Measurements from ENCODE around the gene RHOV.

The RHOV gene

DNA sequence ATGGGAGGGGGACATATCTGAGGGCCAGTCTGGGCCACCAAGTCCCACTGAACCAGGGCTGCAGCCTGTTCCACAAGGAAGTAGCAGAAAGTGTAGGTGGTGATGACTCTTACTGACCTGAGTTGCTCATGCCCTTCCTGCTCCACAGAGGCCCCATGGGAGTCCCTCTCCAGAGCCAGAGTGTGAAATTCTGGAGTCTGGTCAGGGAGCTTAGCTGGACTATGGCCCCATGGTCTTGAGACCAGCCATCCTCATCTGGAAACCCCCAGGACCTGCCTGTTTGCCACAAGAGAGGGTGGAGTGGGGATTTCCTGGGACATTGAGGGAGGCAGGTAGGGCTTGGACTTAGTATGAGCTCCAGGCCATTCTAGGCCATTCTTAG is 27.2 kb downstream of the RHOV start:
- no peak for DNase-seq (ENCODE audit: low read depth in 2 of 2, low spot score in 1 of 2)

DNA sequence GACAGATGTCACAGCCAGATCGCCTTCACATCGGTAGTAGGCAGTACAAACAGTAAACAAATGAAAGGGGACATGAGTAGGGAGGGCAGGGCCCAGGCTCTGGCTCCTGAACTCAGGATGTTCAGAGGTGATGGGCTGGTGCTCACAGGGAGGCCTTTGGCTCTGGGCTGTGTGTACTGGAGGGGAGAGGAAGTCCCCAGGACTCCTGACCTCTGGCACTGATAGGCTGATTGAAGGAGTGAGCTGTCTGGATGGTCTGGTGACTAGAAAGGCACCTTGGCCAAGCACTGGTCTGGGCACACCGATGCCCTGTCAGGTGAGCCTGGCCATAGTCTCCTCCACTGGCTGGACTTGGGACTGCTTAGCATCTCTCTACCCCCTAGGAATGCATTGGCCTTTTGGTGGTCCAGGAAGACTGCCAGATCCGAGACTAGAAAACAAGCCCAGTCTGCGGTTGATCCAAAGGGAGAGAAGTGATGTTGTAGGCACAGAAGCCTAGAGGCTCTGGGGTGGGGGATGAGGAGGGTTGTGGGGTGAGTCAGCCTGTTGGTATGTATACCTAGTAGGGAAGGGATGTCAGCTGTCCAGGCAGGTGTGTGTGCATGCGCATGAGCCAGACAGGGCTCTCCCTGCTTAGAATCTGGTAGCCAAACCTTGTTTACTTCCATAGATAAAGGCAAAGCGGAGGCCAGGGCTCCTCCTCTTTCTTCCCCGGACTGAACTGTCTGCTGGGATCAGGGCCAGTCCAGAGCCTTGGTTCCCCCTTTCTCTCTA is 28.3 kb downstream of the RHOV start:
- no peak for DNase-seq (ENCODE audit: low read depth in 2 of 2, low spot score in 1 of 2)

DNA sequence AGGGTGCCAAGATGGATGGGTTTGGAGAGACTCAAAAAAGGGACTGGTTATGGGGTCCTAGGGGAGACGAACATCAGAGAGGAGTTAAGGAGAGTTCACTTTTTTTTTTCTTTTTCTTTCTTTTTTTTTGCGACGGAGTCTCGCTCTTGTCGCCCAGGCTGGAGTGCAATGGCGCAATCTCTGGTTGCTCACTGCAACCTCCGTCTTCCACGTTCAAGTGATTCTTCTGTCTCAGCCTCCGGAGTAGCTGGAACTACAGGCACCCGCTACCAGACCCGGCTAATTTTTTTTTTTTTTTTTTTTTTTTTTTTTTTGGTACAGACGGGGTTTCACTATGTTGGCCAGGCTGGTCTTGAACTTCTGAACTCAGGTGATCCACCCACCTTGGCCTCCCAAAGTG is 29.0 kb downstream of the RHOV start:
- DNase-seq (ENCODE audit: low read depth in 2 of 2, low spot score in 1 of 2) = no peak

DNA sequence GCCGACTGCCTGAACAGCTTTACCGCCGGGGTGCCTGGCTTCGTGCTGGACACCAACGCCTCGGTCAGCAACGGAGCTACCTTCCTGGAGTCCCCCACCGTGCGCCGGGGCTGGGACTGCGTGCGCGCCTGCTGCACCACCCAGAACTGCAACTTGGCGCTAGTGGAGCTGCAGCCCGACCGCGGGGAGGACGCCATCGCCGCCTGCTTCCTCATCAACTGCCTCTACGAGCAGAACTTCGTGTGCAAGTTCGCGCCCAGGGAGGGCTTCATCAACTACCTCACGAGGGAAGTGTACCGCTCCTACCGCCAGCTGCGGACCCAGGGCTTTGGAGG is 29.4 kb downstream of the RHOV start:
- DNase-seq (ENCODE audit: low read depth in 2 of 2, low spot score in 1 of 2) = no peak

DNA sequence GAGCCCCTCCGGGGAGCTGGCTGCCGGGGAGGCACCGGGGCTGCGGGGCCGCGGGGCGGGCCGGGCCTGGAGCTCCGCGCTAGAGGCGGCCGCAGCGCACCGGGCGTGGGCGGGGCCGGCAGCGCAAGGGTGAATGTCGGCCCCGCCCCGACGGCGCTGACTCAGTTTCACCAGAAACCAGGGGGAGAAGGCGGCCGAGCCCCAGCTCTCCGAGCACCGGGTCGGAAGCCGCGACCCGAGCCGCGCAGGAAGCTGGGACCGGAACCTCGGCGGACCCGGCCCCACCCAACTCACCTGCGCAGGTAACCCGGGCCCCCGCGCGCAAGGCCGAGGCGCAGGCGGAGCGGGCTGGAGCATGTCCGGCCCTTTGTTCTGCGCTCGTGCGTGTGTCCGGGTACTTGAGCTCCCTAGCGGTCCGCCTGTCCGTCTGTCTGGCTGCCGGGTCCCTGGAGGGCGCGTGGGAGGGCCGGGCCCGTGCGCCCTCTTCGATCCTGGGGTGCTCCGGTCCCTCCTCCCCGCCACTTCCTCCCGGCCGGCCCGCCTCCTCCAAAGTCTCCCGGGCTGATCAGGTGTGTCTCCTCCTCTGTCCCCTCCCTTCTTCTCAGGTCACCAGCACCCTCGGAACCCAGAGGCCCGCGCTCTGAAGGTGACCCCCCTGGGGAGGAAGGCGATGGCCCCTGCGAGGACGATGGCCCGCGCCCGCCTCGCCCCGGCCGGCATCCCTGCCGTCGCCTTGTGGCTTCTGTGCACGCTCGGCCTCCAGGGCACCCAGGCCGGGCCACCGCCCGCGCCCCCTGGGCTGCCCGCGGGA is 29.9 kb downstream of the RHOV start, which contains the start of gene SPINT1:
TSS of gene SPINT1 (plus strand) at position 164 of the 811 bp plus-strand sequence. CDS start at position 671, 507 bp downstream.
- peak; percentile 44 to 60 for DNase-seq (ENCODE audit: low read depth in 2 of 2, low spot score in 1 of 2)

DNA sequence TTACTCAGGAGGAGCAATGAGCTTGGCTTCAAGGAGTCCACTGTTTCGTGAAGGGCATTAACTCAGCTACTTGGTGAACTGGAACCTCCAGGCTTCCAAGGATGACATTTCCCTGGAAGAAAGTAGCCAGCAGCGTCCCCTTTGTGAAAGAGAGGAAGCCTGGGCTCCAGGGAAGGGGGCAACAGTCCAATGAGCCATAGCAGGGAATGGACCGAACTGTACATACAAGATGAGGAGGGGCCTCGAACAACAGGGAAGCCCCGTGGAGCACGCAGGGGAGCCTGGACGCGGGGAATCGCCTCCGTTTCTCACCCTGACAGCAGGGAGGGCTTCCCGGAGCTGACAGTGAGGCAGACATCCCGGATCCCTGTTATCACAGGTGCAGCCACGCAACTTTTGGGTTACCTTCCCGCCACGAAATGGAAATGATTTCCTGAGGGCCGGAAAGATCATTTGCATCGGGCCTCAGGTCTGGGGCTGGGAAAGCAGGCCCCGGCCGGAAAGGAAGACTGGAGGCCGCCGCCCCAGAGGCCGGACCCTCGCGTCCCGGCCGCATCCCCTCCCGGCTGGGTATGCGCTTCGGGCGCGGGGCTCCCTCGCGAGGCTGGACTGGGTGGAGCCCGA is 30.7 kb downstream of the RHOV start:
- DNase-seq (ENCODE audit: low read depth in 2 of 2, low spot score in 1 of 2) = no peak

DNA sequence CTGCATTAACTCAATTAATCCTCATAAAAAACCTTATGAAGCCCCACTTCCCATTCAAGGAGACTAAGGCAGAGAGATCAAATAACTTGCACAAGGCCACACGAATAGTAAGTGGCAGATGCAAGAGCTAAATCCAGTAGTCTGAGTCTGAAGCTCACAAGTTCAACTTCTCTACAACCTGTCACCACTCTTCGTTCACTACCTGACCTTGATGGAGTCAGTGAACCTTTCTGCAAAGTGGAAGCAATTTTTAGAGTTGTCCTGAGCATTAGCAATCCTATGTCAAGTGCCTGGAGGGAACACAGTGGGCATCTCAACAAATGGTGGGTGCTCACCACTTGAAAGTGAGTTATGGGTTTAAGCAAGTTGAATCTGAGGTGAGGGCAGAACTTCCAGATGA is 32.3 kb downstream of the RHOV start:
- no peak for DNase-seq (ENCODE audit: low read depth in 2 of 2, low spot score in 1 of 2)

DNA sequence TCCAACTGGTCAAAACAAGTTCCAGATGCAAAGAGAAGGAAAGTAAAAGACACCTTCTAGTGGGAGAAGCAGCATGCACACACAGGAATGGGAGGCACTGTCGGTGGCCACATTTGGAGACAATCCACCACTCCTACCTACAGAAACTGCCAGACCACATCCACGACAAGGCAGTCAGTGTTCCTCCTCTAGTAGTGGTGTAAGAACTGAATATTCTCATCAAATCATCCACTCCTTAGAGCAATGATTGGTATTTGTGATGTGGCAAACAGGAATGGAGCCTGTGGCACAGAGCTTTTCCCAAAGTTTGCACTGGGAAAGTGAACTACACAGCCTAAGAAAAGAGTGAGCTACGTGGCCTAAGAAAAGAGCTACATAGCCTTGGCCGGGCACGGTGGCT is 35.3 kb downstream of the RHOV start:
- no peak for DNase-seq (ENCODE audit: low read depth in 2 of 2, low spot score in 1 of 2)

DNA sequence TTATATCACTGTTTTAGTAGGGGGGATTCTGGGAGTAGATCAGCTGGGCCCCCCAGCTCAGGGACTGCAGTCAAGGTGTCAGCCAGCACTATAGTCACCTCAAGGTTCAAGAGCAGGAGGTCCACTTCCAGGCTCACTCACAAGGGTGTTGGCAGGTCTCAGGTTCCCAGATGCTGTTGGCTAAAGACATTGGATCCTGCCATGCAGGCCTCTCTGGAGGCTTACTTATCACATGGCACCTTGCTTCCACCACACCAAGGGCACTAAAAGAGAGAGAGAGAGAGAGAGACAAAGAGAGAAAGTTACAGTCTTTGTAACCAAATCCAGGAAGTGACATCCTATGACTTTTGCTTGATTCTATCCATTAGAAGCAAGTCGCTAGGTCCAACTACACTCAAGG is 38.0 kb downstream of the RHOV start:
- no peak for DNase-seq (ENCODE audit: low read depth in 2 of 2, low spot score in 1 of 2)

DNA sequence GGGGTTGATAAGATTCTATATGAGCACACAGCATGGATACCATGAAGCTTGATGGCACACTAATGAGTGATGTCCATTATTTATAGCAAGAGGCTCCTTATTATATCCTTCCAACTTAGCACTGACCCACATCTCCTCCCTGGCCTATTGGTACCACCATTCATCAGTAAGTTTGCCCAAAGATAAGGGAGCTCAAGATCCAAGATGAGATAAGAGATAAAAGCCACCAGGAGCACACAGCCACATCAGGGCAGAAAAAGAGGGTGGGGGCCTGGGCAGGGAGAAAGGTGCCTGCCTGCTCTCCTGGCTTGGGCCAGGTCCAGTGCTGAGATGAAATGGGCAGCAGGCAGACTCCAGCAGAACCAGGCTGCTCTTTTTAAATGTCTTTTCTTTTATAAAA is 41.1 kb downstream of the RHOV start:
- no peak for DNase-seq (ENCODE audit: low read depth in 2 of 2, low spot score in 1 of 2)

DNA sequence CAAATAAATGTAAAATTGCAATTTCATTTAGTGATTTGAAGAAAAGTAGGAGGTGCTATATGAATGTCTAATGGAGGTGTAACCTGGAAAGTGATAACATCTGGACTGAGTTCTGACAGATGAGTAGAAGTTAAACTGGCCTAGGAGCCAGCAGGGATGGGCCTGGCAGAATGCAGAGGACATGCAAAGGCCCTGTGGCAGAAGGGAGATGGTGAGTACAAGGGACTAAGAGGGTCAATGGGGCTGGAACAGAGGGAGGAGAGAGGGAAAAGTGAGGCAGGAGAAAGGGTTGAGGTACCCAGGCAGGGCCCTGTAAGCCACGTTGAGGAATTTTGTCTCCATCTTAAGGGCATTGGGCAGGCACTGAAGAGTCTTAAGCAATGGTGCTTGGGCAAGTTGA is 42.2 kb downstream of the RHOV start:
- DNase-seq (ENCODE audit: low read depth in 2 of 2, low spot score in 1 of 2) = no peak

DNA sequence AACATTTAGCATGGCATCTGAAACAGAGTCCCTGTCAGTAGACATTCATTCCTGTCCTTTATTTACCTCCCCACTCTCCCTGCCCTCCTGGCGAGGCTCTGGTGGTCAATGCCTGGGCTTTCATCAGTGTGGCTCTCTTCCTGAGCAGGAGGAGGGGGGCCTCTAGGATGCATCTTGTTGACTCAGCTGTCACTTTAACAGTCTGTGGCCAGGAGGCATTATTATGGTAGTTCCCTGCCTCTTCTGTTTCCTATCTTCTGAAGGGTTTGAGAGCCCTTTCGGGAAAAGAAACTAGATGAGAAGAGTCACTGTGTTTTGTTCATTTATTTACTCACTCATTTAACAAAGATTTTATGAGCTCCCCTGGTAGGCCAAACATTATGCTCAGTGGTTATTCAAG is 43.1 kb downstream of the RHOV start:
- no peak for DNase-seq (ENCODE audit: low read depth in 2 of 2, low spot score in 1 of 2)

DNA sequence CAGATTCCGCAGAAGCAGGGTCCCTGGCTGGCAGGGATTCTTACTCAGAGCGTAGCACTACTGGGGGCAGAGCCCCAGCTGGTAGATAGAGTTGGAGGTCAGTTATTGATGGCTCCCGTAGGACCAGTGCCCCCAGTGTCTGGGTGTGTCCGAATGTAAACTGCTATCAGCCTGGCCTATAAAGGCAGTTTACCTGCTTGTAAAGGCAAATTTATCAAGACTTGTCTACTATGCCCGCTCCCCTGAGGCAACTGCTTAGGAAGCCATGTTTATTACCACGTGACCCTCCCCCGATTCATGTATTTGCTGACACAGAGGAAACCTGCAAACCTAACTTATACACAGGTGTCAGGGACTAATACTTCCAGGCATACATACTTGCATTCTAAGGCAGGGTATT is 44.9 kb downstream of the RHOV start:
- DNase-seq (ENCODE audit: low read depth in 2 of 2, low spot score in 1 of 2) = no peak

DNA sequence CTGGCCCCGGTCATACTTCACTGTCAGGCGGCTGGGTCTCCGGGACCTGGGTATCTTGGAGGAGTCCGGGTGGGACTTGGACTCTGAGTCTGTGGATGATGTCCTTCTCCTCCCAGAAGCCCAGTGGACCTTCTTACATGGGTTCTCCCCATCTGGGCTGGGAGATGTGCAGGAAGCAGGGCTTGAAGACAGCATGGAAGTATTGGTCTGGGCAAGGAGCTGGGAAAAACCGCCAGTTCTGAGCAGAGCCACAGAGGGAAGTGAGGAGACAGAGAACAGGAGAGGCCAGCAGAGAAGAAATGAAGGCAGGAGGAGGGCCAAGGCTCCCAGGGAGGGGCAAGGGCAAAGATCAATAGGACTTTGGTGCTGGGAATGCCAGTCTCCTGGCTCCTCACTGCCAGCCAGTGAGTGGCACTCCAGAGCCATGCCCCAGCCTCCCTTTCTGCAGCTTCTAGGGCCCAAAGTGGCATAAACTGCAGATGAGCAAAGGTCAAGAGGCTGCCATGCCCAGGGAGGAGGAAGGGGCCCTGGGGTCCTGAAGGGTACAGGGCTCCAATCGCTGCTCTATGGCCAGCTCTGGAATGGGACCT is 45.5 kb downstream of the RHOV start, which contains the start of gene PPP1R14D:
TSS of gene PPP1R14D (minus strand) at position 262 of the 590 bp plus-strand sequence. CDS start at position 195, 67 bp downstream.
- no peak for DNase-seq (ENCODE audit: low read depth in 2 of 2, low spot score in 1 of 2)

DNA sequence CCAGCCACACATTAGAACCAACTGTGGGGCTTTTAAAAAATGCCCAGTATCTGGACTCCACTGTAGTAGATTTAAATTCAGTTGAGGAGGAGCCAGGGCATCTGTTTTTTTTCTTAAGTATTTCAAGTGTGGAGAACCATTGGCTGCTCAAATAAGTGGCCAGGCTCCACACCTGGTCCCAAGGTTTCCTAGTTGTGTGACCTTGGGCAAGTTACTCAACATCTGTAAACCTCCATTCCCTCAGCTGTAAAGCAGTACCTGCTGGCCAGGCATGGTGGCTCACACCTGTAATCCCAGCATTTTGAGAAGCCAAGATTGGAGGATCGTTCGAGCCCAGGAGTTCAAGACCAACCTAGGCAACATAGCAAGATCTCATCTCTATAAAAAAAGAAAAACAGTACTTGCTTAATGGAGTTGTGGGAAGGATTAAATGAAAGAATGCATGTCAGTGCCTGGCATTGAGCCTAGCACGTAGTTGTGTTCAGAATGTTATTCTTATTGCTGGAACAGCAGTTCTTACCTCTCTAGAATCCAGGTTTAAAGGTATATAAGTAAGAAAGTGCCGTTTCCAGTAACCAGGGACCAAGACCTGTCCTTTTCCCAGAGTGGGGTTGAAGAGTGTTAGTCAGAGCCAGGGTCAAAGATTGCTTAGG is 47.5 kb downstream of the RHOV start:
- DNase-seq (ENCODE audit: low read depth in 2 of 2, low spot score in 1 of 2) = no peak

DNA sequence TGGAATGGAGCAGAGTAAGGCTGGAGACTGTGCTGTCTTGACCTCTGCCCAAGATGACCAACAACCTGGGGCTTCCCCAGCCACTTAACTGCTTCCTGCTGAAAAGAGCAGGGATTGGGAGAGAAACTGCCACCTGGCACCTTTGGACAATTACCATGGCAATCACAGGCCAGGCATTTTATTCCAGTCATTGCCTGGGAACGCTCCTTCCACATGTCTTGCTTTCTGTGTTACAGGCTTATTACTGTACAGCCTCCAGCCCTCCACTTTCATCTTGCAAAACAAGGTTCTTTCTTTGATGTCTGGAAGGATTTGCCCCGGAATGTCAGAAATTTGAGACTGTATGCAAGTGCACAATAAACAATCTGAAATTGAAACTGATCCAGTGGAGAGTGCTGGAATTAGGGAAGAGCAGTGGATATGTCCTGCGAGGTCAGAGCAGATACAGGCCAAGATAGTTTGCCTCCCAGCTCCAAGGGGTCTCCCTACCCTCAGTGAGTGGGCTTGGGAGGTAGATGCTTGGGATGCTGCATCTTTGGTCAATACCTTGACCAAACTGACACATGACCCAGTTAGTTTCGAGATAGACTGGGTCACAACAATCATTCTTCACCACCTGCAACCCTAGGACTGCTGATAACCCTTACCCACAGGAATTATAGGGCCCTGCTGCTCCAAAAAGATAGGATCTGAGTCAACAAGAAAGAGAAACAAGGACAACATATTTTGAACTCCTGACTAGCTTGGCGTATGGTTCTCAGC is 48.2 kb downstream of the RHOV start:
- no peak for DNase-seq (ENCODE audit: low read depth in 2 of 2, low spot score in 1 of 2)

DNA sequence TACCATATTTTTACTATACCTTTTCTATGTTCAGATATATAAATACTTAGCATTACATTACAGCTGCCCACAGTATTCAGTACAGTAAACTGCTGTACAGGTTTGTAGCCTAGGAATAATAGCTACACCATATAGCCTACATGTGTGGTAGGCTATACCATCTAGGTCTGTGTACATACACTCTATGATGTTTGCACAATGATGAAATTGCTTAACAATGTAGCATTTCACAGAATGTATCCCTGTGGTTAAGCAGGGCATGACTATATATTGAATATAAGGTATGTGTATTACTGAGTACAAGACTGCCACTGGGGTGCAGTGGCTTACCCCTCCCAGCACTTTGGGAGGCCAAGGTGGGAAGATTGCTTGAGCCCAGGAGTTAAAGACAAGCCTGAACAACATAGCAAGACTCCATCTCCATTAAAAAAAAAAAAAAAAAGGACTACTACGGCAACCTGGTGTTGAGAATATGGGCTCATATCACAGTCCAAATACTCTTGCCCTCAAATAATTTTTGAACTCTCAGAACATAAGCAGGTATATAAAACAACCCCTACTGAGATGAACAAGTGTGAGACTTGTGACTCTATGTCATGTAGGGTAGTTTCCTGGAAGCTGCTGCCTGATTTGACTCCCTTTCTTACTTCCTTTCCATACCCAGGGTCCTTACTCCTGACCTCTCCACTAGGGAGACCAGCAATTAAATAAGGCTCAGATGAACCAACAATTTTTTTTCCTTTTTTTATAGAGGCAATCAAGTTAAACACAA is 50.3 kb downstream of the RHOV start:
- DNase-seq (ENCODE audit: low read depth in 2 of 2, low spot score in 1 of 2) = no peak
